Mesothelial cell of epicardium (in vitro differentiated cells): ENCODE results near the gene SLC26A11. TPM values are rescaled to one million over a fixed set of nuclear protein-coding genes. Genes with fewer than 3 reads are reported as not detected.

Source experiments
- DNase-seq, 2 experiments: peaks; one replicate each; pipeline ENCODE4 v3.0.0; 2021; ENCODE audit warnings: low spot score in 2 of 2; ENCODE audit not compliant: unreplicated experiment in 2 of 2
- H3K27ac Mint-ChIP-seq: 2 replicates; pipeline ENCODE4 v1.8.0; 2021; ENCODE audit warnings: mixed read lengths
- H3K27me3 Mint-ChIP-seq: 2 replicates; pipeline ENCODE4 v1.8.0; 2021; ENCODE audit warnings: low read depth, mixed read lengths
- H3K36me3 Mint-ChIP-seq: 2 replicates; pipeline ENCODE4 v1.8.0; 2021; ENCODE audit warnings: mixed read lengths
- H3K4me1 Mint-ChIP-seq: 2 replicates; pipeline ENCODE4 v1.8.0; 2021; ENCODE audit warnings: mixed read lengths
- H3K4me3 Mint-ChIP-seq: 2 replicates; pipeline ENCODE4 v1.8.0; 2021; ENCODE audit warnings: mild to moderate bottlenecking, moderate library complexity, mixed read lengths
- H3K9me3 Mint-ChIP-seq: 2 replicates; pipeline ENCODE4 v1.8.0; 2021; ENCODE audit warnings: mixed read lengths
- CTCF ChIP-seq: fragments of 200-600 bp; sonication (generic); IDR thresholded peaks from one replicate; pipeline ENCODE4 v1.5.0; 2021; ENCODE audit warnings: antibody characterized with exemption; ENCODE audit not compliant: unreplicated experiment
- total RNA-seq: library from RNA; stranded (reverse); gene quantifications from 3 replicates; pipeline ENCODE4 v1.2.1, GENCODE V29; 2021

The SLC26A11 gene
- total RNA-seq, 1 donor from 2014 or later, result 41.2 TPM

DNA sequence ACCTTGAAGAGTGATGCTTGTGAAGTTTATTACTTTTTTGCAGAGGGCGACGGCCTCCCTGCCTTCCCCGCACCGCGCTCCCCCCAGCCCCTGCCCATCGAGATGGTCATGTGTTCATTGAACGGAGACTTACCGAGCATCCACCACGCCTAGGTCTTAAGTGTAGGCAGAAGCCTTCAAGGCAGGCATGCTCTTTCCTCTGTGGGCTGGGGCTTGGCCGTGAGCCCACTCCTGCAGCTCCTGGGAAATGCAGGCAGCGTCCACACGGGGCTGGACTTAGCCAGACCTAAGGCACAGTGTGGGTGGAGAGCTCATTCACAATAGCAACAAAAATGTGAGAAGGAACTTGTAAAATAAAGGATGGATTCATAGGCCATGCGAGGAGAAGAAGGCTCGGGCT is 59.7 kb downstream of the SLC26A11 start:
- DNase-seq, result peak in 1 of 2 experiments; percentile 54
- Mint-ChIP-seq H3K4me3 (no peak overlapping the region), H3K36me3 (peaks cover 9% of the 10 kb centered on the region), H3K27me3 (no peaks in the 10 kb centered on the region), H3K9me3 (no peaks in the 10 kb centered on the region), H3K27ac (peak overlapping the region; percentile 11), H3K4me1 (peaks cover 5% of the 10 kb centered on the region)
- no peak for TF ChIP-seq CTCF

- Mint-ChIP-seq H3K4me1 (peaks cover 5% of the 10 kb centered on the region), H3K4me3 (no peak overlapping the region), H3K27me3 (no peaks in the 10 kb centered on the region), H3K27ac (no peak overlapping the region), H3K9me3 (no peaks in the 10 kb centered on the region), H3K36me3 (peaks cover 7% of the 10 kb centered on the region)
- TF ChIP-seq CTCF, result no peak
- DNase-seq, result no peak
Observed at GRCh38 chr17:80281516-80281915, 61.3 kb downstream of the SLC26A11 start.

DNA sequence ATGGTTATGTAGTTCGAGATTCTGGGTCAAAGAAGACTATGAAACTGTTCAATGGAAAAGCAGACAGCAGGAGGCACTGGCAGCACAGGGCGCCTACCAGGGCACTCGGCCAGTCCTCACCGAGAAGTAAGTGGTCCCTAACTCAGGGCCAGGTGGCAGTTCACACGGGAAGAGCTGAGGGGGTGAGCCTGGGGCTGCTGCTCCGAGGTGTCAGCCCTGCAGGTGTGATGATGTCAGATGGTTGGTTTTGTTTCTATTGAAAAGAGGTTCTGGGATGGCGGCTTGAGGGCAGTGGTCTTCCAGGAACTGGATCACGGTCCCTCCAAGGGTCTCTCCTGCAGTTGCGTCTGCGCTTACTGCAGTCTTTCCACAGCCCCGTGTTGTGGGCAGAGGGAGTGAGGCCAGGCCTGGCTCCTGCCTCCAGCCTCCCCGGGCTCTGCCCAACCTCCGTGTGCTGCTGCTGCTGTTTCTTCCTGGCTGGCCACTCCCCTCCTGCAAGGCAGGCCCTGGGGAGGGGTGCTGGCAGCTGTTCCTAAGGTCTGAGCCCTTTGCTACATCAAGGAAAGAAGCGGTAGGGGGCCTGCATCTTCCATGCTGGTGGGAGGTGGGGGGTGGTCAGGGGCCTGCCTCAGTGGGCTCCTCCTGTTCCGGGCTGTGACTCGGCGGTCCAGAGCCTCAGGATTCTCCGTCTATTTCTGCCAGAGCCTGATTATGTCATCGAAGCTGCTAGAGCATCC is 63.1 kb downstream of the SLC26A11 start:
- H3K4me1 Mint-ChIP-seq, result peaks cover 5% of the 10 kb centered on the region
- no peak overlapping the region for H3K27ac Mint-ChIP-seq
- TF ChIP-seq CTCF, result no peak
- H3K4me3 Mint-ChIP-seq, result no peak overlapping the region
- no peak for DNase-seq
- H3K9me3 Mint-ChIP-seq, result no peaks in the 10 kb centered on the region
- H3K36me3 Mint-ChIP-seq, result peaks cover 9% of the 10 kb centered on the region
- no peaks in the 10 kb centered on the region for H3K27me3 Mint-ChIP-seq

GRCh38 chr17:80284631-80285030 is 64.4 kb downstream of the SLC26A11 start:
- no peak overlapping the region for H3K4me3 Mint-ChIP-seq
- H3K9me3 Mint-ChIP-seq, result no peaks in the 10 kb centered on the region
- no peak for TF ChIP-seq CTCF
- peaks cover 9% of the 10 kb centered on the region for H3K36me3 Mint-ChIP-seq
- H3K27me3 Mint-ChIP-seq, result no peaks in the 10 kb centered on the region
- peaks cover 5% of the 10 kb centered on the region for H3K4me1 Mint-ChIP-seq
- DNase-seq, result no peak
- no peak overlapping the region for H3K27ac Mint-ChIP-seq

GRCh38 chr17:80285237-80285920 is 65.2 kb downstream of the SLC26A11 start:
- DNase-seq, result no peak
- TF ChIP-seq CTCF, result no peak
- Mint-ChIP-seq H3K36me3 (peaks cover 8% of the 10 kb centered on the region), H3K27me3 (no peaks in the 10 kb centered on the region), H3K4me1 (no peaks in the 10 kb centered on the region), H3K4me3 (no peak overlapping the region), H3K9me3 (no peaks in the 10 kb centered on the region), H3K27ac (no peak overlapping the region)
